HG03159 (cell line): ENCODE measurements around the gene DUS2.
A peak's percentile ranks its signal among the peaks of the same experiment; 100 is the strongest.

Source experiments
- ATAC-seq: cut with Tn5 transposase; IDR thresholded peaks from one replicate; pipeline ENCODE4 v1.9.1; 2021; ENCODE audit warnings: mild to moderate bottlenecking, moderate library complexity; ENCODE audit not compliant: unreplicated experiment

The DUS2 gene

DNA sequence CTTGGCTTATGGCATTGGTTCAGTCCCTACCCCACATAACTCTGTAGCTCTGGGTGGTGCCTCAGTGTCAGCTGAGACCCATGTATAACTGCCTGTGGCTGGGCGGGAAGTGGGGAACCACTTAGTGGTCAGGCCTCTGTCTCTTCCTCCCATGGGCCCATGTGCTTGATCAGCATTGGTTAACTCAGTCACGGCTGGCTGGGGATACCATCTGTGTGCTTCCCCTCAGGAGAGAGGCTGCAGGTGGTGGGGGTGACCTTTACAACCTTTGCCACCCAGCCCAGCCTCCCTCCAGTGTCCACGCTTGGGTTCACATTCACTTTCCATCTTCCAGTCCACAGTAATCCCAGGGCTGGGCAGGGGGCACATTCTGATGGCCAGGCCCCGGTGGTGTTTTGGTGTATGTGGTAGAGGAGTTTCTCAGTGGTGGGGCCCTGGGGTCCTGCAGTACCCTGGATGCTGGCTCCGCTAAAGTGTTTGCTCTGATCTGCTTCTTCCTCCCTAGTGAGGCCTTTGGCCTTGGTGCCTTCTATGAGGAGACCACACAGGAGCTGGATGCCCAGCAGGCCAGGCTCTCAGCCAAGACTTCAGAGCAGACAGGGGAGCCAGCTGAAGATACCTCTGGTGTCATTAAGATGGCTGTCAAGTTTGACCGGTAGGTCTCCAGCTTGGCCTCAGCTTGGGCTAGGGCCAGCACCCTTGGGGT, 51.9 kb downstream of the DUS2 start:
- peak; percentile 69 for ATAC-seq

GRCh38 chr16:68075980-68076379, 52.9 kb downstream of the DUS2 start:
- ATAC-seq: no peak

DNA sequence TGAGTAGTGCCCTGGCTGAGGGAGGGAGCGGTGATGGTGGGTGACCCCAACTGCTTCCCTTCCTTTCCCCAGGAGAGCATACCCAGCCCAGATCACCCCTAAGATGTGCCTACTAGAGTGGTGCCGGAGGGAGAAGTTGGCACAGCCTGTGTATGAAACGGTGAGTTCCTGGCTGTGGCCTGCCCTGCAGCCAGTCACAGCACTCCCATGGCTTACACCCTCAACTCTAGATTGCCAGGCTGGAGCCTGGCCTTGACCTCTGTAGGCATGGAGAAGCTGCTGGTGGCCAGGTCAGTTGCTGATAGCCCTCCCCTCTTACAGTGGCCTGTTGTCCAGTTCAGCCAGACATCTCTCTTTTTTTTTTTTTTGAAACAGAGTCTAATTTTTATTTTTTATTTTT, 53.5 kb downstream of the DUS2 start:
- no peak for ATAC-seq

- ATAC-seq: no peak
Measured at GRCh38 chr16:68077866-68078700, 55.0 kb downstream of the DUS2 start.

GRCh38 chr16:68078701-68079375, 55.8 kb downstream of the DUS2 start:
- no peak for ATAC-seq

DNA sequence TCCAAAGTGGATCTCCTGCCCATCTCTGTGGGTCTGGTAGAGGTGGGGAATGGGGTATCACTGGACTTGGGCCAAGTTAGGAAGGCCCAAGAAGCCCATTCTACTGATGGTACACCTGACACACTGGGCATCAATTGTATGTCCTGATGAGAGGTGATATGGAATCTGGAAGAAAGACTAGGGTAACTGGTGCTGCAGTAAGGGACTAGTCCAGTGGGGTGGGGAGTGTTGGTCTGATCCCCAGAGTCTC, 56.2 kb downstream of the DUS2 start:
- no peak for ATAC-seq

DNA sequence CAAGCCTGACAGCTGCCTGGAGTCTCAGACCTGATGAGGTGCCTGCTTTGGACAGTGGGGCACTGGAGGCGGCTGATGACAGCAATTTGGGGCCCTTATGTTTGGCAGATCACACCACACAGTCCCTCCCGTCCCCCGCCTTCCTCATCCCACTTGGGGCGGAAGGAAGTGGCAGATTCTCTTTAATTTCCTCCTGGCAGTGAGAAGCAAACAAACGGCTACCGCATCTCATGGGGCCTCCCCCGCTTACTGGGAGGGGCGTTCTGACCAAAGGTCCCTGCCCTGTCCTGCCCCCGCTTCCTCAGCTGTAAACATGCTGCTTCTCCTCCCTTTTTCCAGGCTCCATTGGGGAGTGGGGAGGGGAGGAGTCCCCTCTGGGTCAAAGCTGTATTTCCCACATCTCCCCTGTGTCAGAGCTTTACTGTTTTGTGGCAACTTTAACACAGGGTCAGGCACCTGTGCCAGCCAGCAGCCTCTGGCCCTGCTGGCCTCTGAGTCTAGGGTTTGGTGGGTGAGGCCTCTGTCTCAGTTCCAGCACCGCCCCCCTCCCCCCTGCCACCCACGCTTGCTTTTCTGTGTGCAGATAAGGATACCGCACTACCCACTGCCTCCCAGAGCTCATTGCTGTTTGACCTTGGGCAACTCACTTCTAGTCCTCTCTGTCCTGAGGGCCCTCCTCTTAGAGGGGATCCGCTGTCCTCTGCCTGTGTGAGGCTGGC, 56.7 kb downstream of the DUS2 start:
- ATAC-seq: no peak

DNA sequence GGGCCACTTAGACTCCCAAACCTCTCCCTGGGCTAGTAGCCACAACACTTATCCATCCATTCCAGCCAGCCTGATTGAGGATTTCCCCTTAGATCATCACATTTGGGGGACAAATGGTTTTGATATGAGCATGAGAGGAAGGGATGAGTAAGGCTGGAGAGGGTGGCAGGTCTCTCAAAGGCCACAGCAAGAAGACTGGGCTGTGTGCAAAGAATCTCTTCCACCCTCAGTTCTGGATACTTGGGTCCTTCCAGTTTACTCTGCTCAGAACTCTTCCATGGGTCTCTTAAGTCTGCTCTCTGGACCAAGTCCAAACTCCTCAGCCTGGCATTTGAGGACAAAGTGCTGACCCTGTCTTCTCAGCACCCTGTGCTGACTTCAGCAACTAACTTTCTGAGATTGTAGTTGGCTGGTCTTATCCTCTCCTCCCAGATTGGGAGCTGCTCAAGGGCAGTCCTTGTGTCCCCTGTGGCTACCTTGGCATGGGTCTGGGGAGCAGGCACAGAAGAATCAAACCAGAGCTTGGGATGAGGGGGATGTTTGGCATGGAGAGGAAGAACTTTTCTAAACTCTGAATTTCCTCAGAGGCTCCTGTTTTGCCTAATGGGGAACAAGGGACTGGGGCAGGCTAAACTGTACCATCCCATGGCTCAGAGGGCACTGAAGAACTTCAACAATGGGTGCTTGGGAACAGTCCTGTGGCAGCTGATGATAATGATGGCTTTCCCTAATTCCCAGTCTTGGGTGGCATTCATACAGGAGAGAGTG, 59.0 kb downstream of the DUS2 start:
- ATAC-seq: no peak

DNA sequence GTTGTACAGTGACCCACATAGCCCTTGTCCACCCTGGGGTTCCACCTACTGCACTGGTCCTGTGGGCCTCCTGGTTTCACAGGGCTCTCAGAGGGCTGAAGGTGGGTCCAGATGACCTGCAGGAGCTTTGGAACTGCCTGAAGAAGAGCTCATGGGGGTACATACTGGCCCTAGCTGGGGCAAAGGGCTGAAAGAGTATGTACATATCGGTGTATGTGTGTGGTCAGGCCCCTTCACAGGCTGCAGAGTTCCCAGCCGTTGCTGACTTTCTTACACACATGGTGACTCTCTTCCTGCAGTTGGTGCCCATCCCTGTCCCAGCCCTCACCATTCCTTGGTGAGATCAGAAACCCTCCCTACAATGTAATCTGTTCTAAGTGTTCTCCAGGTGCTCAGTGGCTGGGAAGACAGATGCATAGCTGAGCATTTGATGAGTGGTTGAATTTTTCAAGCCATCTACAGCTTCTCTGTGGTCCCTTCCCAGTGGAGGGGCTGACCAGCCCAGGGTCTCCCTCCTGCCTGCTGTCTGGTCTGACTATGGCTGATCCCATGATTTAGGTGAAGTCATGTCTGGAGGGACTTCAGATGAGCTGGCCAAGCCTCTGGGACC, 59.6 kb downstream of the DUS2 start:
- no peak for ATAC-seq

DNA sequence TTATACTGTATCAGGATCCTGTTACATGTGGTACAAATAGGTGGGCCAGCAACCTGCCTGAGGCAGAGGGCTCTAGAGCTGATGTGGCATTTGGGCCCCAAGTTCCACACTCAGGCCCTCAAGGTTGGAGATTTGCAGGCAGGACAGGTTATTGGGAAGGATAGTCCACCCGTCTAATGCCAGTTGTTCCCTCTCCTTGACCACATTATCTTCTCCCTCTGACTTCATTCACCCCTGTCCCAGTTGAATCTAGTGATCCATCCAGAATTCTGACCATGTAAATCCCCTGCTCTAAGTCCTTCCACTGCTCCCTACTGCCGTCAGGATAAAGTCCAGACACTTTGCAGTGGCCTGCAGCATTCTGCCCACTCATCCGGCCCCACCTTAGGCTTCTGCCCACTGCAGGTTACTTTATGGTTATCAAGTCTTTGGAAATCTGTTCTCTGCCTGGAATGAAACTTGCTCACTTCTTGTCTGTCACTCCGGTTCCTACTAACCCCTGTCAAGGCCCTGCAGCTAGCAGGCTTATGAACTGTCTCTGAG, 60.2 kb downstream of the DUS2 start:
- ATAC-seq: no peak

DNA sequence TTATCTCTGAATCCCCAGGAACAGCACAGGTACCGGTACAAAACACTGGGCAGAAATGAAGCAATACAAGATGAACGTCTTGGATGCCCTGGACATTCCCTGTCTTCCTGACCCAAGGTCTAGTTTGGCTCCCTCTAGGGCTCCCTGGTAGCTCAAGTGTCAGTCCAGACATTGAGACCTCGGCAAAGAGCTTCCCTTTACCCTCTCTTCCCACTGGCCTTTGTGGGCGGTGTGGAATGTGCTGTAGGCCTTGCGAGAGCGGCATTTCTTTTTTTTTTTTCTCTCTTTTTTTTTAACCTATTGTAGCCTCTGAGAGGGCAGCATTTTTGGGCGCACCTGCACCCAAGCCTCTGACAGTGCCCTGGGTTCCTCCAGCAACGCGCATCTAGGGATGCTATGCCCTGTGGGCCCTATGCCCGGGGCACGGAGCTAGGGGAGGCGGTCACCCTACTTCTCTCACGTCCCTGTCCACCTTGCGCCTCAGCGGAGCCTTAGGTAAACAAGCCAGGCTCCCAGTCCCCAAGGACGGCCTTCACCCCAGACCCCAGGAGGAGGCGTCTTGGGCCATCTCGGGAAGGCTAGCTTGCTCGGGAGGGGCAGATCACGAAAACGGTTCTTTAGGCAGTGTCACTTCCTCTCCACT, 60.9 kb downstream of the DUS2 start:
- peak; percentile 11 for ATAC-seq

DNA sequence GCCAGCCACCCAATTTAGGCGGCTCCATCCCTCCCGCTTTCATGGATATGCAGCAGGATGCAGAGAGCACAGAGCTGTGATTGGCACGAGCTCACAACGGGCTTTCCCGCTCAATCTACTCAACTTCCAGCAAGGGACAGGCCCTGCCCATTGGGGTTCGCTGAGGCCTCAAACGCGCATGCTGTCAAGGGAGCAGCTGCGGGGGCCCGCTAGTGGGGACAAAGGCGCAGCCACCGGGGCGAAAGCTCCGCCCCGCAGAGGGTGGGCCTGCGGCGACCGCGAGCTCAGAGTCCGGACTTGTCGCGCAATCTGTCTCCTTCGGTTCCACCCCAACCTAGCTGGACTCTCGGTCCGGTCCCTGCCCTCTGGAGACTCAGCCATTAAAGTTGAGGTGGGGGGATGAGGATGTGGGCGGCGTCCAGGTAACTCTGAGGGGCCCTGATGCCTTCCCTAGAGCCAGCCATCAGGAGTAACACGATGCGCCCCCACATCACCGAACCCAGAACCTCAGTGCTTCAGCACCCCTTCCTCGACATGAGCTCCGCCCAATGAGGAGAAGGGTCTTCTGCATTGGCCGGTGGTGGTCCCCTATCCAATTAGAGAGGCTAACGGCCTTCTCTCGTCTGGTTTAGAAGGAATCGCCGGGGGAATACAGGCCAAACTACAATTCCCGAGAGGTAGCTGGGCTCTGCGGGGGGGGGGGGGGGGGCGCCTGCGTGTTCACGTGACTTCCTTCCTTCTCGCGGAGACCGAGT, 61.6 kb downstream of the DUS2 start:
- peak; percentile 57 for ATAC-seq

DNA sequence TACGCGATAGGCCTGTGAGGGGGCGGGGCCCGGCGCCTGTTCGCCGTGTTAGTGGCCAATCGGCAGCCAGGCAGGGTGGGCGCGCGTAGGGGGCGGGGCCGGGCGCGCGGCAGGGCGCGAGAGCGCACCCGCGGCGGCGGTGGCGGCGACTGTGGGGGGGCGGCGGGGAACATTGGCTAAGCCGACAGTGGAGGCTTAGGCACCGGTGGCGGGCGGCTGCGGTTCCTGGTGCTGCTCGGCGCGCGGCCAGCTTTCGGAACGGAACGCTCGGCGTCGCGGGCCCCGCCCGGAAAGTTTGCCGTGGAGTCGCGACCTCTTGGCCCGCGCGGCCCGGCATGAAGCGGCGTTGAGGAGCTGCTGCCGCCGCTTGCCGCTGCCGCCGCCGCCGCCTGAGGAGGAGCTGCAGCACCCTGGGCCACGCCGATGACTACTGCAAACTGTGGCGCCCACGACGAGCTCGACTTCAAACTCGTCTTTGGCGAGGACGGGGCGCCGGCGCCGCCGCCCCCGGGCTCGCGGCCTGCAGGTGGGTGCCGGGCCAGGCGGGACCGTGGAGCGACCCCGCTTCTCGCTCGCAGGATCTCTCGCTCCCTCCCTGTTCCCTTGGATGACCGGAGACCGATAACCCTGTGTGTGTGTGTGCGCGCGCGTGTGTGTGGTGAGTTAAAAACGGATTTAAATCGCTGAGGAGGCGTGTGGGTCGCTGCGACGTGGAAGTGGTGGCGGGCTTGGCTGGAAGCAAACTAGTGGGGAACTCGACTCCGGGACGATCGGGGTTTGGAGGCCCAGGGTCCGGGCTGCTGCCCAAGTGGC, 62.4 kb downstream of the DUS2 start, which contains the start of gene NFATC3:
TSS of gene NFATC3 (plus strand) at position 112 of the 813 bp plus-strand sequence. CDS start at position 424, 312 bp downstream.
- peak; percentile 49 for ATAC-seq

DNA sequence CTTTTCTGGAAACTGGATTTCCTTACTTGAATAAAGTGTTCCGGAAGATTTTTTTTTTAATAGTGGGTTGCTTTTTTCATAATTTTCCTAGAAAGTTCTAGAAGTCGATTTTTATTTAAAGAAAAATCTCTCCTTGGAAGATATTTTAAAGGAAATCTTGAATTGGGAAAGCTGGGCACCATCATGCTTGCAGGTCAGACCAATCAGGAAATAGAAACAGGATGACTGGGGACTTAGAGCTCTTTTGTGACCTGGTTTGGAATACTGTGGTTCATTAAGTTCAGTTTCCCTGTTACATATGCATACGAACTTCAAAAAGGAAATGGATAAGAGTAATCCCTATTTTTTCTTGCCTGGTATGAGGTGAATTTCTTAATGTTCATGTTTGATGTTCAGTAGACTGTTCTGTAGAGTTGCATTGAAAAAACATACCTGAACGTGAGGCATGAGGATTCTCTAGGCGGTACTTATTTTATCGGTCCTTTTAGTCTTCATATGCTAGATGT, 63.3 kb downstream of the DUS2 start:
- no peak for ATAC-seq

GRCh38 chr16:68086860-68087268, 63.8 kb downstream of the DUS2 start:
- no peak for ATAC-seq

GRCh38 chr16:68087688-68088087, 64.6 kb downstream of the DUS2 start:
- ATAC-seq: no peak

DNA sequence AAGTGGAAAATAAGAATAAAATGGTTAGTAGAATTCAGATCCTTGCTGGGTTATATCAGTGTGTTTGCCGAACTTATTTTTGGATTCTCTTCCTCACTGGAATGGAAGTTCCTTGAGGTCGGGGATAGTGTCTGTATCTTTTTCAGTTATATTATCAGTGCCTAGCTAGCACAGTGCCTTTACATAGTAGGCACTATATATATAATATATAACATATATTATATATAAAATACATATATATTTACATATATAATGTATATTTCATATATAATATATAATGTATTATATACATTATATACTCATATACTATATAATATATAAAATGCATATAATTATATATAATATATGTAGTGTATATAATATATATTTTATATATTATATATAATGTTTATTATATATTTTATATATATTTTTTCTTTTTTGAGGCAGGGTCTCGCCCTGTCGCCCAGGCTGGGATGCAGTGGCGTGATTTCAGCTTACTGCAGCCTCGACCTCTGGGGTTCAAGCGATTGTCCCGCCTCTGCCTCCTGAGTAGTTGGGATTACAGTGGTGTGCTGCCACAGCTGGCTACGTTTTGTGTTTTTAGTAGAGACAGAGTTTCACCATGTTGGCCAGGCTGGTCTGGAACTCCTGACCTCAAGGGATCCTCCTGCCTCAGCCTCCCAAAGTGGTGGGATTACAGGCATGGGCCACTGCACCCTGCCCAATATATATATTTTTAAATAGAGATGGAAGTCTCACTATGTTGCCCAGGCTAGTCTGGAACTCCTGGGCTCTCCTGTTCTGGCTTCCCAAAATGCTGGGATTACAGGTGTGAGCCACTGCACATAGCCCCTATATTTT, 65.3 kb downstream of the DUS2 start:
- no peak for ATAC-seq
